Measurements from ENCODE around the gene FCRL5.

Gene FCRL5

DNA sequence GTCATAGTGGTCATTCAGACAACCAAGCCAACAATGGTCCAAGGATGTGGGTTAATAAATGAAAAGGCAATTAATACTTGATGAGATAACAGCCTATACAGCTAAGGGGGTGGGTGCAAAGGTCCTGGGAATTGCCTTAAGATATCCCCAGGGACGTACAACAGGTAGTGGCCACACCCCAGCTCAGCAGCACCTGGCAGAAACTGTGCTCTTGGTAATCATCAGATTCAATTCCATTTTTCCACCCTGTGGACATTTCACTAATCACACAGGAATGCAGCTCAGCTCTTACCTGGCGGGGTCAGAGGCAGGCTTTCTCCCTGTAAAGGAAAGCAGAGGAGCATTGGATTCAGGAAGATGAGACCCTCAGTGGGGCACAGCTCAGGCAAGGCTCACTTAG lies 32.9 kb downstream of the FCRL5 start:
- no peak for ATAC-seq (ENCODE audit: low read depth)
- Histone ChIP-seq H3K27ac (ENCODE audit: poor library complexity, severe bottlenecking) (no peak overlapping the region), H3K9me3 (ENCODE audit: severe bottlenecking) (no peaks in the 10 kb centered on the region), H3K4me3 (ENCODE audit: severe bottlenecking) (no peak overlapping the region), H3K36me3 (ENCODE audit: low read depth) (no peaks in the 10 kb centered on the region), H3K4me1 (ENCODE audit: insufficient read depth, poor library complexity, severe bottlenecking) (no peaks in the 10 kb centered on the region), H3K27me3 (ENCODE audit: insufficient read depth, poor library complexity, severe bottlenecking) (peaks cover 4% of the 10 kb centered on the region)
- no peak for TF ChIP-seq CTCF (IDR thresholded peaks at IDR 0.05; ENCODE audit: poor library complexity, severe bottlenecking)
- DNase-seq (ENCODE audit: low spot score) = no peak

DNA sequence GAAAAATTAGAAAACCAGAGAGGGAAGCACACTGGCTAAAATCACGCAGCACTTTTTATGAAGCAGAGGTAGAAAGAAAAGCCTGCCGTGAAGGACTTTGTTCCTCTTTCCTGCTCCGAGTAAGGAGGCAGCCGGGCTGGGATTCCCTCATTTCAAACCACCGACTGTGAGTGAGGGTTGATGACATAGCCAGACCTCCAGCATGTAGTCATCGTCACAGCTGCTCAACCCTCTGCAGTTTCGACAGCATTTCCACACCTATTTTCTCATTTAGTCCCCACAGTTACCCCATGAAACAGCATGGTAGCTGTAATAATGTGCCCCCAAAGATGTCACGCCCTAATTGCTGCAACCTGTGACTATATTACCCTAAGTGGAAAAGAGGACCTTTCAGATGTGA lies 35.3 kb downstream of the FCRL5 start:
- DNase-seq (ENCODE audit: low spot score) (no peak), ATAC-seq (ENCODE audit: low read depth) (no peak)
- no peaks in the 10 kb centered on the region for H3K4me1 ChIP-seq (ENCODE audit: insufficient read depth, poor library complexity, severe bottlenecking)
- no peaks in the 10 kb centered on the region for H3K36me3 ChIP-seq (ENCODE audit: low read depth)
- peaks cover 2% of the 10 kb centered on the region for H3K27me3 ChIP-seq (ENCODE audit: insufficient read depth, poor library complexity, severe bottlenecking)
- H3K4me3 ChIP-seq (ENCODE audit: severe bottlenecking) = no peak overlapping the region
- no peak for TF ChIP-seq CTCF (IDR thresholded peaks at IDR 0.05; ENCODE audit: poor library complexity, severe bottlenecking)
- H3K9me3 ChIP-seq (ENCODE audit: severe bottlenecking) = no peaks in the 10 kb centered on the region
- no peak overlapping the region for H3K27ac ChIP-seq (ENCODE audit: poor library complexity, severe bottlenecking)

DNA sequence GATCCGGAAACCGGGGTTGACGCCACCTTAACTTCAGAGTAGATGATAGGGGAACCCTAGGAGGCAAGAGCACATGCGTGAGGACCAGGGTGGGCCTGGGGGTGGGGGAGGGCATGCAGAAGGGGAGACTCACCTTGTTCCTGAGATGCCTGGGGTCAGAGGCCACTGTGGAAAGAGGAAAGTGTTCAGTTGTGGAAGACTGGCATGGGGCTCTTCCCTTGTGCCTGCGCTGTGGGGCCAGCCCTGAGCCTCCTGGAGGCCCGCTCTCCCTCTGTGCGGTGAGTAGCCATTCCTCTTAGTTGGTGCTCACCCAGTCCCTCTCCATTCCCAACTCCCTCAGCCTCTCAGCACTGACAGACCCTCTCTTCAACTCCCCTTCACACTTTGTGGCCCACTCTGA lies 36.6 kb downstream of the FCRL5 start:
- no peaks in the 10 kb centered on the region for H3K4me1 ChIP-seq (ENCODE audit: insufficient read depth, poor library complexity, severe bottlenecking)
- ATAC-seq (ENCODE audit: low read depth) = no peak
- DNase-seq (ENCODE audit: low spot score) = no peak
- no peak overlapping the region for H3K27ac ChIP-seq (ENCODE audit: poor library complexity, severe bottlenecking)
- H3K27me3 ChIP-seq (ENCODE audit: insufficient read depth, poor library complexity, severe bottlenecking) = no peaks in the 10 kb centered on the region
- H3K9me3 ChIP-seq (ENCODE audit: severe bottlenecking) = no peaks in the 10 kb centered on the region
- no peak for TF ChIP-seq CTCF (IDR thresholded peaks at IDR 0.05; ENCODE audit: poor library complexity, severe bottlenecking)
- no peak overlapping the region for H3K4me3 ChIP-seq (ENCODE audit: severe bottlenecking)
- no peaks in the 10 kb centered on the region for H3K36me3 ChIP-seq (ENCODE audit: low read depth)

DNA sequence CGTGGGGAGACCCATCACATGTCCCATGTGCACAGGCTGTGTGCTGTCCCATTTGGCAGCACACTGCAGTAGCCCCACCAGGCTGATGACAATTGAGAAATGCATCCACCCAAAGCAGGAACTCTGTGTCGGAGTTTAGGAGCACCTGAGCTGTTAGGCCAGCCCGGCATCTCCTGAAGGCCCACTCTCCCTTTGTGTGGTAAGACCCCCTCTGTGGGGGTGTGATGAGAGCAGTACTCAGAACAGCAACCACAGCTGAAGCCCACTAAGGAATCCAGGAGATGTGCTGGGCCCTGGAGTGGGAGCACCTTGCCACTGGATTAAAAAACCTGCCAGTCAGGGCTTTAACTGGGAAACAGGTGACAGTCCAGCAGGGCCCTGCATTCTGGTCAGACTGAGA lies 37.2 kb downstream of the FCRL5 start:
- Histone ChIP-seq H3K27me3 (ENCODE audit: insufficient read depth, poor library complexity, severe bottlenecking) (no peaks in the 10 kb centered on the region), H3K9me3 (ENCODE audit: severe bottlenecking) (no peaks in the 10 kb centered on the region), H3K36me3 (ENCODE audit: low read depth) (no peaks in the 10 kb centered on the region), H3K4me1 (ENCODE audit: insufficient read depth, poor library complexity, severe bottlenecking) (no peaks in the 10 kb centered on the region), H3K27ac (ENCODE audit: poor library complexity, severe bottlenecking) (no peak overlapping the region), H3K4me3 (ENCODE audit: severe bottlenecking) (no peak overlapping the region)
- no peak for TF ChIP-seq CTCF (IDR thresholded peaks at IDR 0.05; ENCODE audit: poor library complexity, severe bottlenecking)
- no peak for DNase-seq (ENCODE audit: low spot score)
- no peak for ATAC-seq (ENCODE audit: low read depth)

DNA sequence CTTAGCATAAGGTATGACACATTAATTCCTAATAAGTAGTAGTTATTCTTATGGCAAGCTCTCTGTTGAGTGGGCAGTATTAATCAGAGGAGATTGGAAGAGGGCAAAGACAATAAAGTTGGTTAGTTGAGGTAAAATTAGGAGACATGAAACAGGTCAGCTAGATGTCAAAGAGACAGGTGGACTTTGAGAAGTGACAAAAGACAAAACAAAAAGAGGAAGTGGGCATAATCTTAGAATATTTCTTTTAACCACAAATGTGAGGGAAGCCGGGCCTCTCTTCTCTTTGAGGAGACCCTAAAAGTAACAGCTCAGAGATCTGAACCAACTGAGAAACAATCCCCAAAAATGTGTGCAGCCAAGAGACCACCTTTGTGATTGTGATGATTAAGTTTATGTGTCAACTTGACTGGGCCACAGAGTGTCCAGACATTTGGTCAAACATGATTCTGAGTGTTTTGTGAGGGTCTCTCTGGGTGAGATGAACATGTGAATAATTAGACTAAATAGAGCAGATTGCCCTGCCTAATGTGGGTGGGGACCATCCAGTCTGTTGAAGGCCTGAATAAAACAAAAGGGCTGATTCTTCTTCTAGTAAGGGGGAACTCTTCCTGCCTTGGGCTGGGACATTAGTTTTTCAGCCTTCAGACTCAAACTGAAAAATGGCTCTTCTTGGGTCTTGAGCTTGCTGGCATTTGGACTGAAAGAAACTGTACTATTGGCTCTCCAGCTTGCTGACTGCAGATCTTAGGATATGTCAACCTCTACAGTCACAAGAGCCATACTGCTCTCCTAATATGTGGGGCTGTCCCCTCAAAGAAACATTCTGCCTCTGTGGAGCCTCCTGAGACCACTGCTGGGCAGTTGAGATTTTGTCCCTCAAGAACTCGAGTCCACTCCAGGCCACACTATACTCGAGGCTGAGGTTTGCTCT lies 40.0 kb downstream of the FCRL5 start:
- ATAC-seq (ENCODE audit: low read depth) = no peak
- Histone ChIP-seq H3K36me3 (ENCODE audit: low read depth) (no peaks in the 10 kb centered on the region), H3K4me1 (ENCODE audit: insufficient read depth, poor library complexity, severe bottlenecking) (no peaks in the 10 kb centered on the region), H3K4me3 (ENCODE audit: severe bottlenecking) (no peak overlapping the region), H3K27ac (ENCODE audit: poor library complexity, severe bottlenecking) (no peak overlapping the region), H3K9me3 (ENCODE audit: severe bottlenecking) (no peaks in the 10 kb centered on the region), H3K27me3 (ENCODE audit: insufficient read depth, poor library complexity, severe bottlenecking) (no peaks in the 10 kb centered on the region)
- no peak for TF ChIP-seq CTCF (IDR thresholded peaks at IDR 0.05; ENCODE audit: poor library complexity, severe bottlenecking)
- no peak for DNase-seq (ENCODE audit: low spot score)

All from RWPE2 (cell line).